Islet precursor cell (in vitro differentiated cells): ENCODE results near the gene EBI3.
A peak's percentile ranks its signal among the peaks of the same experiment; 100 is the strongest.
"Not testable (repeated sequence)": the region's sequence is repeated elsewhere in the genome, so short reads cannot be mapped to it uniquely, and the experiment has no call there.

Experiments used
- DNase-seq: peaks from one replicate; pipeline ENCODE4 v3.0.0-alpha.2; 2018

The EBI3 gene

DNA sequence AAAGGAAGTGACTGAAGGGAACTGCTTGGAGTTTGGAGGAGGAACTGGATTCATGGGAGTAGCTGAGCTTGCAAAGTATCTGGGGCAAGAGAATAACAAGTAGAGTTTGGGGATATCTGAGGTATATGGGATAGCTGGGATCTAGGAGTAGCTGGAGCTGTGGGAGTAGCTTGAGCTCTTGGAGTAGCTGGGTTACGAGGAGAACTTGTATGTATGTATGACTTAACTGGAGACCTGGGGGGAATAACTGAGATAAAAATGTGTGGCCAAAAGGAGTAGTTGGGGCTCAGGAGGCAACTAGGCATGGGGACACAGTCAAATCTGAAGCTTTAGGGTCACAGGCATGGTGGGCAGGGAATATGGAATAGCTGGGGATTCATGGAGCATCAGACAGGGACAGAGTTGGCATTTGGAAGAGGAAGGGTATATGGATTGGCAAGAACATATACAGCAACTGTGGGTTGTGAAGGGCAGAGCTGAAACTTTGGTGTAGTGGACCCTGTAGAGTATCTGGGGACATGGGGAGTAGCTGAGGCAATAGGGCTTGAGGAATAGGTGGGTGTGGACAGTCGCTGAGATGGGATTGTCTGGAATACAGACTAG lies 28.3 kb upstream of the EBI3 start:
- DNase-seq, result no peak

DNA sequence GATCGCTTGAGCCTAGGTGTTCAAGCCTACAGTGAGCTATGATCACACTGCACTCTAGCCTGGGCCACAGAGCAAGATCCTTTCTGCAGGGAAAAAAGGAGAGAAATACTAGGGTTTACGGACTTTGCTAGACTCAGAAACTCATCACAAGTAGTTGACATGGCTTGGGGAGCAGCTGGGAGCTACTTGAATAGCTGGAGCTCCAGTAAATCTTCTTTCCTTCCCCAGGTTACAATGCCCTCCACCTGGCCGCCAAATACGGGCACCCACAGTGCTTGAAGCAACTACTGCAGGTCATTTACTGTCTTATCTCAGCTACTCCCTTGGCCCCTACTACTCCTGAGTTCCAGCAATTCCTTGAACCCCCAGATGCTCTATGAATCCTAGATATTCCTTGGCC lies 27.5 kb upstream of the EBI3 start:
- DNase-seq, result no peak

- DNase-seq, result no peak
Observed at GRCh38 chr19:4206818-4207484, 22.4 kb upstream of the EBI3 start.

DNA sequence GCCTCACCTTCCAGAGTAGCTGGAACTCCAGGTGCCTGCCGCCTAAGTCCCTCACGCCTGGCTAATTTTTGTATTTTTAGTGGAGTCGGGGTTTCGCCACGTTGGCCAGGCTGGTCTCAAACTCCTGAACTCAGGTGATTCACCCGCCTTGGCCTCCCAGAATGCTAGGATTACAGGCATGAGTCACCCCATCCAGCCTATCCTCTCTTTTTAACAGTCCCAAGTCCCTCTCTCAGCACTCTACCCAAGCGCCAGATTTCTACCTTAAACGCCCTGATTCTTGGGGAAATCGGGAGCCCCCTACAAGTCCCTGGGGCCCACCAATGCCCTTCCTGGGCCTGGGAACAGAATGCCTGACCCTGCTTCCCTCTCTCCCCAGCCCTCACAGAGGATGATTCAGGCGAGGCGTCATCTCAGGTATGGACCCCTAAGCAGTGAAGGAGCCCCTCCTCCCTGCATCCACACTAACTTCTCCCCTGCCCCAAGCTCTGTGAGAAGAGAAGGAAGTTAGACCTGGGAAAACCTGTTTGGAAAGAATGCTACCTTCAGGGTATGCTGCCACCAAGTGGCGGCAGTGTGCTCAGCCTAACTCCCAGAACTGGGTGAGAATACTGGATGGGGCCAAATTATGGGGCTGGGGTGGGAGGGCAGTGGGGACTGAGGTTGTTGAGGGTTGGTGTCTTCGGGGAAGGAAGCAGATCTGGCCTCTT lies 20.8 kb upstream of the EBI3 start:
- peak; percentile 84 for DNase-seq

DNA sequence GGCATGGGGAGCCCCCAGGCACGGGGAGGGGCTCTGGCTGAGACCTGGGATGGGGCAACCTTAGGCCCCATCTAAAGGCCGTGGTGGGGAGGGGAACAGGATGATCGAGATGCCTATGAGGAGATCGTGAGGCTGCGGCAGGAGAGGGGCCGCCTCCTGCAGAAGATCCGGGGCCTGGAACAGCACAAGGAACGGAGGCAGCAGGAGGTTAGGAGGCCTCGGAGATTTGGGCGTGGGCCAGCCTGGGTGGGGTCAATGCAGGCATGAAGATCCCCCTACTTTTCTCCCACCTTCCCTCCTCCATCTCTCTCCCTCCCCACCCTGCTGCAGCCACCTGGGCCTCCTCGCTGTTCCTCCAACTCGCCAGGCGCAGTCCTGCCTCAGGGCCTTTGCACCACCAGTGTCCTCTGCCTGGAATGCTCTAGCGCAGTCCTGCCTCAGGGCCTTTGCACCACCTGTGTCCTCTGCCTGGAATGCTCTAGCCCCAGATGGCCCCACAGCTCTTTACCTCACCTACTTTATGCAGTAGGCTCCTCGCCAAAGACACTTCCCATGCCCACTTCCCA lies 19.1 kb upstream of the EBI3 start:
- DNase-seq, result no peak

DNA sequence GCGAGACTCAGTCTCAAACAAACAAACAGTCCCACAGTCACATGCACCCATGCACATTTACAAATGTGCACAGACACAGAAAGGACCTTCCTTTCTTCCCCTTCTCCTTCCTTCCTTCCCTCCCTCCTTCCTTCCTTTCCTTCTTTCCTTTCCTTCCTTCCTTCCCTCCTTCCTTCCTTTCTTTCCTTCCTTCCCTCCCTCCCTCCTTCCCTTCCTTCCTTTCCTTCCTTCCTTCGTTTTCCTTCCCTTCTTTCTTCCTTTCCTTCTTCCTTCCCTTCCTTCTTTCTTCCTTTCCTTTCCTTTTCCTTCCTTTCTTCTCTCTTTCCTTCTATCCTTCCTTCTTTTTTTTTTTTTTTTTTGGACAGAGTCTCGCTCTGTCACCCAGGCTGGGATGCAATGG lies 16.2 kb upstream of the EBI3 start:
- DNase-seq, result no peak

DNA sequence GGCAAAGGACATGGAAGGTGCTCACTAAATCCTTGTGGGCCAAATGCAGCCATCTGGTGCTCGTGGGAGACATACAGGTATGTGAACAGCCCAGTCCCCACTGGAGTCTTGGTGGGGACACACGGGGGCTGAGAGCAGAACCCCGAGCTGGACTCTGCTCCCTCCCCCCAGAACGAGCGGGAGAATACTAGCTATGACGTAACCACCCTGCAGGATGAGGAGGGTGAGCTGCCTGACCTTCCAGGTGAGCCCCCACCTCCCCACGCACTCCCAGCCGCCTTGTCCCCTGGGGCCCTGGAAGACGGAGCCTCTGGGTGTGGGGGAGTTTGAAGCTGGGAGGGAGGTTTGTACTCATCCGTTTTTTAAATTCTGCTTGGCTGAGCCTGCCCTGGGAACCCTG lies 13.5 kb upstream of the EBI3 start:
- no peak for DNase-seq

- no peak for DNase-seq
Observed at GRCh38 chr19:4216846-4217245, 12.5 kb upstream of the EBI3 start.

GRCh38 chr19:4217429-4218264 lies 11.7 kb upstream of the EBI3 start:
- no peak for DNase-seq

DNA sequence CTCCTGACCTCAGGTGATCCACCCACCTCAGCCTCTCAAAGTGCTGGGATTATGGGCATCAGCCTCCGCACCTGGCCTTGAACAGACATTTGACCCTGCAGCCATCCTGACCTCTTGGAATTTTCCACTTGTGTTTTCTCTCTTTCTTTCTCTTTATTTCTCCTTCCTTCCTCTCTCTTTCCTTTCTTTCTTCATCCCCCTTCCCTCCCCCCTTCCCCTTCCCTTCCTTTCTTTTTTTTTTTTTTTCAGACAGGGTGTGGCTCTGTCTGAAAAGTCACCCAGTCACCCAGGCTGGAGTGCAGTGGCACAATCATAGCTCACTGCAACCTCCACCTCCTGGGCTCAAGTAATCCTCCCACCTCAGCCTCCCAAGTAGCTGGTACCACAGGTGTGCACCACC lies 10.8 kb upstream of the EBI3 start:
- not testable (repeated sequence) for DNase-seq

DNA sequence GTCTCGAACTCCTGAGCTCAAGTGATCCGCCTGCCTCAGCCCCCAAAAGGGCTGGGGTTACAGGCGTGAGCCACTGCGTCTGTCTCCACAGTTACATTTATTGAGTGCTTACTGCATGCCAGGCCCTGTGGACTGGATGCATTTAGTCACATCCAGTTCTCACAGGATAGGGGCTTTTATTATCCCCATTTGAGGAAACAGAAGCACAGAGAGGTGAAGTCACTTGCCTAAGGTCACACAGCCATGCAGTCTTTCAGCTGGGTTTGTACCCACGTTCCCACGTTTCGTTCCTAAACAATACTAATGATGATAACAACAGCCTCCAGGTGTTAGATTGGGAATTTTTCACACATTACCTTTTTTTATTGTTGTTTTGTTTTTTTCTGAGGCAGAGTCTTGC lies 9.1 kb upstream of the EBI3 start:
- DNase-seq, result no peak

- no peak for DNase-seq
Observed at GRCh38 chr19:4224470-4224869, 4.9 kb upstream of the EBI3 start.

- no peak for DNase-seq
Observed at GRCh38 chr19:4225885-4226284, 3.4 kb upstream of the EBI3 start.

DNA sequence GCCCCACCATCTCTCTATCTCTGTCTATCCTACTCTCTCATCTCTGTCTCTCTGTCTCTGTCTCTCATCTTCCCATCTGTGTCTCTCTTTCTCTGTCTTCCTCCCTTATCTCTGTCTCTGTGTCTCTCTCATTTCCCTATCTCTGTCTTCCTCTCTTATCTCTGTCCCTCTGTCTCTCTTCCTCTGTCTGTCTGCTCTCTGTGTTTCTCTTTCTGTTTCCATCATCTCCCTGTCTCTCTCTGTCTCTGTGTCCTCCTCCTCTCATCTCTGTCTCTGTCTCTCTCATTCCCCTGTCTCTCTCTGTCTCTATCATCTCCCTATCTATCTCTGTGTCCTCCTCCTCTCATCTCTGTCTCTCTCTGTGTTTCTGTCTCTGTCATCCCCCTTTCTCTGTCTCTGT lies 1.6 kb upstream of the EBI3 start:
- DNase-seq, result no peak

DNA sequence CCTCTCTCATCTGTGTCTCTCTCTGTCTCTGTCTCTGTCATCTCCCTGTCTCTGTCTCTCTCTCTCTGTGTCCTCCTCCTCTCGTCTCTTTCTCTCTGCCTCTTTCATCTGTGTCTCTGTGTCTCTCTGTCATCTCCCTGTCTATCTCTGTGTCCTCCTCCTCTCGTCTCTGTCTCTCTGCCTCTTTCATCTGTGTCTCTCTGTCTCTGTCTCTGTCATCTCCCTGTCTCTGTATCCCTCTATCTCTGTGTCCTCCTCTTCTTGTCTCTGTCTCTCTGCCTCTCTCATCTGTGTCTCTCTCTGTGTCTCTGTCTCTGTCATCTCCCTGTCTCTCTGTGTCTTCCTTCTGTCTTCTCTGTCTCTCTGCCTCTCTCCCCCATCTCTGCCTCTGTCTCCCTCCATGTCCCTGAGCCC lies 551 bp upstream of the EBI3 start:
- DNase-seq, result no peak

GRCh38 chr19:4230237-4230636 lies 914 bp downstream of the EBI3 start:
- DNase-seq, result not testable (repeated sequence)

DNA sequence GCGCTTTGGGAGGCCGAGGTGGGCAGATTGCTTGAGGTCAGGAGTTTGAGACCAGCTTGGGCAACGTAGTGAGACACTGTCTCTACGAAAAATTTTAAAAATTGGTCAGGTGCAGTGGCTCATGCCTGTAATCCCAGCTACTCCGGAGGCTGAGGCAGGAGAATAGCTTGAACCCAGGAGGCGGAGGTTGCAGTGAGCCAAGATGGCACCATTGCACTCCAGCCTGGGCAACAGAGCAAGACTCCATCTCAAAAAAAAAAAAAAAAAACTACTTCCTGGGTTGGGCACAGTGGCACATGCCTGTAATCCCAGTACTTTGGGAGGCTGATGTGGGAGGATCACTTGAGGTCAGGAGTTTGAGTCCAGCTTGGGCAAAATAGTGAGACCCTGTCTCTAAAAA lies 2.2 kb downstream of the EBI3 start:
- not testable (repeated sequence) for DNase-seq

DNA sequence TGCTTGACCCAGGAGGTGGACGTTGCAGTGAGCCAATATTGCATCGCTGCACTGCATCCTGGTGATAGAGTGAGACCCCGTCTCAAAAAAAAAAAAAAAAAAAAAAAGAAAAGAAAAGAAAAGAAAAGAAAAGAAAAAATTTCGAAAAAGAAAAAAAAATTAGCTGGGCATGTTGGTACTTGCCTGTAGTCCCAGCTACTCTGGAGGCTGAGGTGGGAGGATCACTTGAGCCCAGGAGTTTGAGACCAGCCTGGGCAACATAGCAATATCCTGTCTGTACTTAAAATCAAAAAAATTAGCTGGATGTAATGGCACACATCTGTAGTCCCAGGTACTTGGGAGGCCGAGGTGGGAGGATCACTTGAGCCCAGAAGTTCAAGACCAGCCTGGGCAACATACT lies 2.8 kb downstream of the EBI3 start:
- not testable (repeated sequence) for DNase-seq

GRCh38 chr19:4232614-4233281 lies 3.4 kb downstream of the EBI3 start:
- no peak for DNase-seq

DNA sequence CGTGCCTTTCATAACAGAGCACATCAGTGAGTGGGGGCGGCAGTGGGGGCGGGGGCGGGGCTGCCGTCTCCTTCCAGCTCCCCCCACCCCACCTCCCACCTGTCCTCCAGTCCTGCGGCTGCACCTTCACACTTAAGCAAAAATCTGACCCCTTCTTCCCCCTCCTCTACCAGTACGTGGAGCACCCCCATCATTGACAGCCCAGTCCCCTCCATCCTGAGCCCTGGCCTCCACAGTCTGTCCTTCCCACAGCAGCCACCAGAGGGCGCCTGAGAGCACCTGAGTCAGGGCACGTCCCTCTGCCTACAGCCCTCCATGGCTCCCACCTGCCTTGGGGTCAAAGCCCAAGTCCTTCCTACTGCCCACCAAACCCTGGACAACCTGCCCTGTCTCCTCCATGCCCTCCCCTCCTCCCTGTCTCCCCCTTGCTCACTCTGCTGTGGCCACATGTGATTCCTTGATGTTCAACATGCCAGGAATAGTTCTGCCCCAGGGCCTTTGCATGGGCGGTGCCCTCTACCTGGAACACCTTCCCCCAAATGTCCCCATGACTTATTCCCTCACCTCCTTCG lies 4.0 kb downstream of the EBI3 start:
- DNase-seq, result peak; percentile 74

DNA sequence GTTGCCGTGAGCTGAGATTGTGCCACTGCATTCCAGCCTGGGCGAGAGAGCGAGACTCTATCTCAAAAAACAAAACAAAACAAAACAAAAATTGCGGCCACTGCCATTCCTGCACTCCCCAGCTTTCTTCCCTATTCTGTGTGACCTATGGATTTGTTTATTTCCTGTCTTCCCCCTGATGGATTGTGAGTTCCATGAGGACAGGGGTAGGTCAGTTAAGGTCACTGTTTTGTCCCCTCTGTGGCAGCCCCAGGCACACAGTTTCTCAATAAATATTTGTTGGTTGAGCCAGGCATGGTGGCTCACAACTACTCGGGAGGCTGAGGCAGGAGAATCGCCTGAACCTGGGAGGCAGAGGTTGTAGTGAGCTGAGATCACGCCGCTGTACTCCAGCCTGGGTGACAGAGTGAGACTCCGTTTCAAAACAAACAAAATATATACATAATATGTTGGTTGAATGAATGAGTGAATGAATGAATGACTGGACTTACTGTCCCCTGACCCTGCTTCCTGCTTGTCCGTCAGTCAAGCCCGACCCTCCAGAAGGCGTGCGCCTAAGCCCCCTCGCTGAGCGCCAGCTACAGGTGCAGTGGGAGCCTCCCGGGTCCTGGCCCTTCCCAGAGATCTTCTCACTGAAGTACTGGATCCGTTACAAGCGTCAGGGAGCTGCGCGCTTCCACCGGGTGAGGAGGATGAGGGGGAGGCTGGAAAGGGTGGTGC lies 5.0 kb downstream of the EBI3 start:
- DNase-seq, result no peak

DNA sequence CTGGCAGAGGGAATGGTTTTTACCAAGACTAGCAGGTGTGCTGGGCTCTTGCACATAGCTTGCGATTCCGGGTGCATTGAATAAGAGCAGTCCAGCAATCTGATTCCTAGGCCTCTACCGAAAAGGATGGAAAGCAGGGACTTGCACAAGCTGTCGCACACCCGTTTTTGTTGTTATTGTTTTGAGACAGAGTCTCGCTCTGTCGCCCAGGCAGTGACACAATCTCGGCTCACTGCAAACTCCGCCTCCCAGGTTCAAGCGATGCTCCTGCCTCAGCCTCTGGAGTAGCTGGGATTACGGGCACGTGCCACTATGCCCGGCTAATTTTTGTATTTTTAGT lies 5.5 kb downstream of the EBI3 start:
- no peak for DNase-seq
